NOMO-1 treated with DMSO at 0.1 percent for 48 hours (cell line): ENCODE measurements around the gene UBB.
"Not testable (repeated sequence)": the region's sequence is repeated elsewhere in the genome, so short reads cannot be mapped to it uniquely, and the experiment has no call there.

Experiments used
- DNase-seq: peaks from one replicate; lab custom pipeline; 2025; ENCODE audit not compliant: unreplicated experiment; lab: John Stamatoyannopoulos, UW

UBB gene

DNA sequence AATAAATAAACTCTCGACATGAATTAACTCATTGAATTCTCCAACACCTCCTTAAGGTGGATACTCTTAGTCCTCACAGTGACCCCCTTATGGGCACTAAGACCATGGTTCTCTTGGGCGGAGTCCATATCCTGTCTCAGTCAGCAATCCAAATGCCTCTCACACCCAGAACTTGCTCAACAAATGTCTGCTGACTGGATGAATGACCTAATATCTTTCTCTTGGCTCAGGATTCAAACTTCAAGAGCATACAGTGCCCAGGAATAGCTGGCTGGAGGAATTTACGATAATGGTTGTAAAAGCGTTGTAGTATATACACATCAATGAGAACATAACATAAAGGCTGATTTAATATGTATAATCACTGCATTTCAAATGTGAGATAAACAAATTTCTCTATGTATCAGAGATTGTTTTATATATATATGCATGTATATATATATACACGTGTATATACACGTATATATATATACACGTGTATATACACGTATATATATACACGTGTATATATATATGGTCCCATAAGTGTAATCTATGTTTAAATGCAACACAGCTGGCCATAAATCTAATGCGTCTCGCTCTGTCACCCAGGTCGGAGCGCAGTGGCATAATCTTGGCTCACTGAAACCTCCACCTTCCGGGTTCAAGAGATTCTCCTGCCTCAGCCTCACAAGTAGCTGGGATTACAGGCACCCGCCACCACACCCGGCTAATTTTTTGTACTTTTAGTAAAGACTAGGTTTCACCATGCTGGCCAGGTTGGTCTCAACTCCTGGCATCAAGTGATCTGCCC, 6.5 kb upstream of the UBB start:
- DNase-seq: no peak

- no peak for DNase-seq
These were observed 3.0 kb upstream of the UBB start for GRCh38 chr17:16377941-16378341.

- DNase-seq: no peak
These were observed 2.1 kb upstream of the UBB start for GRCh38 chr17:16378636-16379282.

GRCh38 chr17:16379654-16380053, 1.2 kb upstream of the UBB start:
- no peak for DNase-seq

GRCh38 chr17:16381496-16381820, 567 bp downstream of the UBB start:
- peak; percentile 27 for DNase-seq

DNA sequence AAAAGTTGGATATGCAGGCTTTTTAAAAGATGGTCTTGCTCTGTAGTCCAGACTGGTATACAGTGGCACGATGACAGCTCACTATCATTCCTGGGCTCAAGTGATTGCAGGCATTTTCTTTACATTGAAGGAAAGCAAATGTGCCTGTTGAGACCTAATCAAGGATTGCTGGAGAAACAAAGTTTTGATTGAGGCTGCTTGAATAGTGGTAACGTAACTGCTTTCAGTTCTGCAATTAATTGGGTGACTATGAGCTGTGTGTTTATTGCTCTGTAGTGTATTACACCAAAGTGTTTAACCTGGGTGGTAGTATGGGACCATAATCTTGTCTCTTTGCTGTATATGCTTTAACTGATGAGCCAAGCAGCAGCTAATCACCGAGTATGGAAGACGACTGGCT, 2.3 kb downstream of the UBB start:
- DNase-seq: peak; percentile 23

DNA sequence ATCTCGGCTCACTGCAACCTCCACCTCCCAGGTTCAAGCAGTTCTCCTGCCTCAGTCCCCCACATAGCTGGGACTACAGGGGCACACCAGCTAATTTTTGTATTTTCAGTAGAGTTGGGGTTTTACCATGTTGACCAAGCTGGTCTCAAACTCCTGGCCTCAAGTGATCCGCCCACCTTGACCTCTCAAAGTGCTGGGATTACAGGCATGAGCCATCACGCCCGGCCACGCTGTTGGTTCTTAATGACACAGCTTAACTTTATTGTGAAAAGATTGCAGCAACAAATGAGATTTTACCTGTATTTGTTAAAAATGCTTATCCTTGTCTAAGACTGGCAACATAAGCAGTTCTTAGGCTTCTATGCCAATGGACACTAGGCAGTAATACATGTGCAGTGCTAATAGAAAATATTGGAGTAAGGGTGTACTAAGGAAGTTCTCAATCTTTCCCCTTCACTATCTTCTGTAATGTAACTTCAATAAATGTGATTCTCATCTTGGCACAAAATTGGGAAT, 2.9 kb downstream of the UBB start:
- DNase-seq: no peak

- DNase-seq: no peak
These were observed 3.7 kb downstream of the UBB start for GRCh38 chr17:16384557-16384956.

DNA sequence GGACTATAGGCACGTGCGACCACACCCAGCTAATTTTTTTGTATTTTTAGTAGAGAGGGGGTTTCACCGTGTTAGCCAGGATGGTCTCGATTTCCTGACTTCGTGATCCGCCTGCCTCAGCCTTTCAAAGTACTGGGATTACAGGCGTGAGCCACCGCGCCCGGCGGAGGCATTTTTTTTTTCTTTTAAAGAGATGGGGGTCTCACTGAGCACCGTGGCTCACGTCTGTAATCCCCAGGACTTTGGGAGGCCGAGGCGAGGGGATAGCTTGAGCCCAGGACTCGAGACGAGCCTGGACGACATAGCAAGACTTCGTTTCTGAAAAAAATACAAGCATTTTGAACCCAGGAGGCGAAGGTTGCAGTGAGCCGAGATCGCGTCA, 5.2 kb downstream of the UBB start:
- not testable (repeated sequence) for DNase-seq

- DNase-seq: no peak
These were observed 10.6 kb downstream of the UBB start for GRCh38 chr17:16391451-16391850.

DNA sequence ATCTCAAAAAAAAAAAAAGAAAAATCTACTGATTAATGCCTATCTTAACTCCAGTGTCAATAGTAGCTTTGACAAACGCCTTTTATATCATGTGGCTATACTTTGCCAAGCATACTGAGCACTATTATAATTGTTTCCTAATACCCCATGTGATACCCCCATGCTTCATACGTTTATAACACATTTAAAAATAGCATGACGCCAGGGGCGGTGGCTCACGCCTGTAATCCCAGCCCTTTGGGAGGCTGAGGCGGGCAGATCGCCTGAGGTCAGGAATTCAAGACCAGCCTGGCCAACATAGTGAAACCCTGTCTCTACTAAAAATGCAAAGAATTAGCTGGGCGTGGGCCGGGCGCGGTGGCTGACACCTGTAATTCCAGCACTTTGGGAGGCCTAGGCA, 11.6 kb downstream of the UBB start:
- DNase-seq: not testable (repeated sequence)

DNA sequence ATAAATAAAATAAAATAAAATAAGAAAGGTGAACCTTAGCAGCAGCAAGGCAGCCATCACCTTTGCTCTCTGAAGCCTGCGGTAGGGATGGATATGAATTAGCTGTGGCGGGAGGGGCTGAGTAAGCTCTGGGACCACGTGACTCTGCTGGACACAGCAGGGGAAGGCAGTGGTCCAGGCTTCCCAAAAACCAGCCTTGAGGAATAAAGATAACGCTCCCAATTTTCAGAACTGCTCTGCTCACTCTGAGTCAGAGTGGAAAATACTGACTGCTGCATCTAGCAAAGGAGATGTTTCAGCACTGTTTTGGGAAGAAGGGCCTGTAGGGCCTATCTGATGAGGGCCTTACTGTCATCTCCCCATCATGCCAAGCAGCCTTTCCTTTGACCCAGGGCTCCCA, 15.0 kb downstream of the UBB start:
- not testable (repeated sequence) for DNase-seq

GRCh38 chr17:16396693-16397092, 15.8 kb downstream of the UBB start:
- DNase-seq: not testable (repeated sequence)

DNA sequence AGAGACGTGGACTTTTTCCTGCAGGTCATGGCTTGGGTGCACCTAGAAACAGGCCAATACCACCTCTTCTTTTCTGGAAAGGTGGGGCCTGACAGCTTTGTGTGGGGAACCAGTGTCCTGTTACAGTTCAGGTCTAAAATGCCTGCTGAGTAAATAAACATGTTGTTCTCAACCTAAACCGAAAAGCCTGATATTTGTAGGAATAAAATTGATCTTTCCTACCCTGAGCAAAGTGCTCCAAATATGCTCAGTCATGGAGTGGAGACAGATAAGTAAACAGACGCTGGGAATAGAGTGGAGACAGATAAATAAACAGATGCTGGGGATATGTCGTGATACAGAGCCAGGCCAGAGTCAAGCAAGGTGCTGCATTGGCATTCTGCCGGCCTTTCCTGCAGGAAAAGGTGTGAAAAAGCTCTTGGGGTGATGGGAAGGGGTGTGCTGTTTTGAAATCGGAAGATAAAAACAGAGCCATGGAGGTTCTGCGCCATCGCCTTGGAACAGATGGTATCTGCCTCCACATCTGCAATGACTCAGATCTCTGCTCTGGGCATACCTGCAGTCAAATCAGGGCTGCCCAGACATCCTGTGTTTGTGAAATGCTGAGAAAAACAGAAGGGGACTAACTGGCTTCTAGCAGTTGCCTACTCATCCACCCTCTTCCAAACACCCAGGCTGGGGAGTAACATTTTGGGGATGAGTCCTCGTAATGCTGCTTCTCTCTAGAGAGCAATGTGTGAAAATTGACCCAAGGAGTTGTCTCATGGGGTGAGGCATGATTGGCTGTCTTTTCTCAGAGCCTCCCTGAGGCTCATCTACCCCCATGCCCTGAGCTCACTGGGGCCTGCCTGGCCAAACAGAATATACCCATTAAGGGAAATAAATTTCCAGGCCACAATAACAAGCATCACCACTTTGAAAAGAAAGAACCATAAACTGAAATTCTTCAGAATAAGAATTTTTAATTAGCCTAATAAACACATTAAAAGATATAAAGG, 17.7 kb downstream of the UBB start:
- DNase-seq: no peak

GRCh38 chr17:16403847-16404246, 23.0 kb downstream of the UBB start:
- DNase-seq: not testable (repeated sequence)

DNA sequence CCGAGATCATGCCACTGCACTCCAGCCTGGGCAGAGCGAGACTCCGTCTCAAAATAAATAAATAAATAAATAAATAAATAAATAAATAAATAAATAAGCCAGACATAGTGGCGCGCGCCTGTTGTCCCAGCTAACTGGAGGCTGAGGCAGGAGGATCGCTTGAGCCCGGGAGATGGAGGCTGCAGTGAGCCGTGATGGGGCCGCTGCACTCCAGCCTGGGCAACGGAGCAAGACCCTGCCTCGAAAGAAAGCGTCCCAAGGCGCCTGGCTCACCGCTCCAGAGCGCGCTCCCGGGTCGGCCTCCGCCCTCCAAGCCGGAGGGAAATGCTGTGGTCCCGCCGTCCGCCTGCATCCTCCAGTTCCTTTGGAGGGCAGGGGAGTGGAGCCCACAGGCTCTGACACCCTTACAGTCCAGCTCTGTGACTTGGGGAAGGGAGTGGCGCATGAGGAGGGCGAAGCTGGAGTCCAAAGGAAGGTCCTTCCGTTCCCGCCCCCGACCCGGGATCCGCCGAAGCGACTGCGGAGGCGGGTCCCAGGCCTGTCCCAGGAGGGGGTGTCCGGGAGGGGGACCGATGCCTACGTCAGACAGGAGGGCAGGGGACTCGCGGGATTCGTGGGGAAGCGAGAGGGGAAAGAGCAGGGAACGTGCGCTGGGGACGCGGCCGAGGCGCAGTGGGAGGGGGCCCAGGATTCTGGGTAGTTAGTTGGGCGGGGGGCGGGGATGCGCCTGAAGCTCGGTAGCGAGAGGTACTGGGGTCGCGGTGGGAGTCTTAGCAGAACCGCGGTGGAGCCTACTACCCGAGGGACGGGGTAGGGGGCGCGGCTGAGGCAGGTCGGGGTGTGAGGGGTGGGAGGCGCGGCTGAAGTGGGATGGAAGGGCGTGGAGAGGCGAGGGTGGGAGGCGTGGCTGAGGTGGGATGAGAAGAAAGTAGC, 26.1 kb downstream of the UBB start:
- DNase-seq: no peak

- DNase-seq: peak; percentile 32
These were observed 27.2 kb downstream of the UBB start for GRCh38 chr17:16407911-16408588.

DNA sequence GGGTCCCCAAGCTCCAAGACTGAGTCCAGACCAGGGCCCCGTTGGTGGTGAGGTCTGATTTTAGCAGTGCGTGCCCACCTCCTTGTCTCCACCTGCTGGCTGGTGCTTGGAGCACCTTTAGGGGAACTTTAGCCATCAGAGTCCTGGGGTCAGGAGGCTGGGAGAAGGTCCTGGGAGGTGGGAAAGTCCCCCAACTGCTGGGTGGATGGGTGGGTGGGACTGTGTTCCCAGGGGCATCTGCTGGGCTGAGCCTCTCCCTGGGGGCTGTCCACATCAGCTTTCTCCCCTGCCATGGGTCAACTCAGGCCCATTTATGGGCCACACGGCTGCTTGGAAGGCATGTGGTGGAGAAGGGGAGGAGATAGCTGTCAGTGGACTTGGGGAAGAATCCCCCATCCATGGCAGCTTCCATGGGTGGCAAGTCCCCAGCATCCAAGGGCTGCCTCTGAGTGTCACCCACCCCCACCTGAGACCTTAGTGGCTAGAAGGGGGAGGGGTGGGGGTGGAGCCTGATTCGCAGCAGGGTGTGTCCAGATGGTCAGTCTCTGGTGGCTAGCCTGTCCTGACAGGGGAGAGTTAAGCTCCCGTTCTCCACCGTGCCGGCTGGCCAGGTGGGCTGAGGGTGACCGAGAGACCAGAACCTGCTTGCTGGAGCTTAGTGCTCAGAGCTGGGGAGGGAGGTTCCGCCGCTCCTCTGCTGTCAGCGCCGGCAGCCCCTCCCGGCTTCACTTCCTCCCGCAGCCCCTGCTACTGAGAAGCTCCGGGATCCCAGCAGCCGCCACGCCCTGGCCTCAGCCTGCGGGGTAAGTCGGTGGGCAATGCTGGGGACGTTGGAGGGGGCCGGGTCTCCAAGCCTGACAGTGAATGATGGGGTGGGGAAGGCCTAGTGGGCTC, 34.4 kb downstream of the UBB start, which contains the start of gene TRPV2:
TSS of gene TRPV2 (plus strand) at position 541 of the 894 bp plus-strand sequence. CDS start 2,098 bp downstream, outside the sequence.
- peak; percentile 54 for DNase-seq

DNA sequence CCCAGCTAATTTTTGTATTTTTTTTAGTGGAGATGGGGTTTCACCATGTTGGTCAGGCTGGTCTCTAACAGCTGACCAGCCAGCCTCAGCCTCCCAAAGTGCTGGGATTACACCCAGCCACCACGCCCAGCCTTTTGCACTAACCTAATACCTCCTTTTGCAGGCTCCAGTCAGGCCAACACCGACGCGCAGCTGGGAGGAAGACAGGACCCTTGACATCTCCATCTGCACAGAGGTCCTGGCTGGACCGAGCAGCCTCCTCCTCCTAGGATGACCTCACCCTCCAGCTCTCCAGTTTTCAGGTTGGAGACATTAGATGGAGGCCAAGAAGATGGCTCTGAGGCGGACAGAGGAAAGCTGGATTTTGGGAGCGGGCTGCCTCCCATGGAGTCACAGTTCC, 36.5 kb downstream of the UBB start:
- DNase-seq: no peak
